GM19035 (cell line): ENCODE measurements around the gene PPM1H.
A peak's percentile ranks its signal among the peaks of the same experiment; 100 is the strongest.
"Not testable (repeated sequence)": the region's sequence is repeated elsewhere in the genome, so short reads cannot be mapped to it uniquely, and the experiment has no call there.

ENCODE experiments used
- ATAC-seq: cut with Tn5 transposase; IDR thresholded peaks from one replicate; pipeline ENCODE4 v1.9.1; 2021; ENCODE audit not compliant: unreplicated experiment

The PPM1H gene

GRCh38 chr12:62840806-62841205 is 94.1 kb downstream of the PPM1H start:
- ATAC-seq = no peak

- ATAC-seq = no peak
Observed at GRCh38 chr12:62839869-62840660, 94.9 kb downstream of the PPM1H start.

GRCh38 chr12:62834971-62835547 is 99.9 kb downstream of the PPM1H start:
- ATAC-seq = peak; percentile 48

DNA sequence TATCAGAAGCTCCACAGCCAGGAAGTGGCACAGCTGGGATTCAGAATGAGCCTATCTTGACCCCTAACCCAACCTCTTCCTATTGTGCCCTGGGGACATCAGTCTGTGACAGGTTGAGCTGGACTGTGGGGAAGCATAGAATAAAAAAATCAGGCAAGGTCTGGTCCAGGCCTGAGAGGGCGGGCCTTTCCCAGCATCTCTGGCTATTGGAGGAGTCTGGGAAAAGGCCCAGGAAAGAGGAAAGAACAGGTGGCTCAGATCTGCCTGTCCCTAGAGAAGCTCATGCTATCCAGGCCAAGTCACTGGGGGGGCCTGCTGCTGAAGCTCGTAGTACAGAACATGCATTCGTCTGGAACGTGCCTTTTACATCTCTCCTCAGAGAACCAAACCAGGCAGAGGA is 100.5 kb downstream of the PPM1H start:
- no peak for ATAC-seq

DNA sequence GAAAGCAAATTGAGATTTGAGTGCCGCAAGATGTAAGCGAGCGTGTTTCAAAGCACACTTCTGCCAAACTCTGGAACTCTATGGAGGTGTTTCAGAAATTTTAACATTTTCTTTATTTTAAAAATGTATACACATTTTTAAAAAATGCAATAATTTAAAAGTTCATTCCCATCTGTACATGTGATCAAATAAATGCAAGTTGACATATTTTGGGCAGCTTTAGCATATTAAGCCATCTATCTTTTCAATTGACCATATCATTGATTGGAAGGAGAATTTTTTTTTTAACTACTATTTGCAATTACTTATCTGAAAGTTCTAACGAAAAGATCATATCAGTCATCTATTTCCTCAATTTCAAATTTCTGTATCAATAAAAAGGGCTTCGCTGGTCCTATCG is 101.3 kb downstream of the PPM1H start:
- no peak for ATAC-seq

DNA sequence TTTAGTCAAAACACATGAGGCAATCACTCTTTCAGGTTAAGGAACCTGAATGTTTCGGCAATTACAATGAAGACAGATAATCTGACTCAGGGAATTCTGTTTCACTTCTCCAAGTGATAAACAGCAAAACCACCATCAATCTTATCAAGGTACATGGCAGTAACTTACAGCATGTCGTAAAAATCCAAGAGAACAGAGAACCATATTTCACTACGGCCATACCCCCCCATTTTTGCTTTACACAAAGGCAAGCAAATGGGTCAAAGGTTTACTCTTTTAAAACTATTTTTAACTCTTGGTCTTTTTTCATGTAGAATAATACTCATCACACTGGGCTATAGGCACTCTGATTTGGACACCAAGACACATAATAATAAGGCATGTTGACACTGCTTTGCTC is 102.4 kb downstream of the PPM1H start:
- ATAC-seq = no peak

DNA sequence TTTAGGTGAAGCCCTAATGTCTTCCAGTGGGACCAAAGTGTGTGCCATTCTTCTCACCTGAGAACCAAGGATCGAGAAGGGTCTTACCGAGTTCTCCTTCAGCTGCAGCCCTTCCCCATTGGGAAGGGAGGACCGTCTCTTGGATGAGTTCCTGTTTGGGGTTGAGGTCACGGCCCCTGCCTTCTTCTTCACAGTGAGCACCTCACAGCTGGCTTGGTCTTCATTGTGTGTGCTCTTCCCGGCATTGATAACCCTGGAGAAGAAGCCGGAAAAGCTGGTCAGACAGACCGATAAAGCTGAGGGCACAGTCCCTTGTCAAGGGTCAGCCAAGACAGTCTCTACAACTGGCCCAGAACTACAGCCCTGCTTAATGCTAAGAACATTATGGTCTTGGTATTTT is 102.9 kb downstream of the PPM1H start:
- no peak for ATAC-seq

DNA sequence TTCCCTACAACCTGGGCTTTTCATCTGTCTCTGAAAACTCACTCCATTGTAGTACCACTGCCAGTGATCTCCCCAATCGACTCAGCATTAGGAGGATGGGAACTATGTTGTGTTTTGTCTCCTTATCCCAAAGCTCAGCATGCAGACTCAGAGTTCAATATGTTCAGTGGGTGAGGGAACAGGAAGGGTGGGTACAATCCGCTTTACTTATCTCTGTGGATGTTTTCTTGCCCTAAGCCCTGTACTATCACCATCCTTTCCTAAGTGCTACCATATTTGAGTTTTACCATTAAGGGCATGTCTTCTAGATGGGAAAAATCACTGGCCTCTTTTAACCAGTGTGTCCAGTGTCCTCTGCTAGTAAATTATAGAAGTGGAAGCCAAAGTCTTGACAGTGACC is 107.1 kb downstream of the PPM1H start:
- no peak for ATAC-seq

- no peak for ATAC-seq
Observed at GRCh38 chr12:62827042-62827441, 107.9 kb downstream of the PPM1H start.

- ATAC-seq = no peak
Observed at GRCh38 chr12:62817556-62818271, 117.2 kb downstream of the PPM1H start.

DNA sequence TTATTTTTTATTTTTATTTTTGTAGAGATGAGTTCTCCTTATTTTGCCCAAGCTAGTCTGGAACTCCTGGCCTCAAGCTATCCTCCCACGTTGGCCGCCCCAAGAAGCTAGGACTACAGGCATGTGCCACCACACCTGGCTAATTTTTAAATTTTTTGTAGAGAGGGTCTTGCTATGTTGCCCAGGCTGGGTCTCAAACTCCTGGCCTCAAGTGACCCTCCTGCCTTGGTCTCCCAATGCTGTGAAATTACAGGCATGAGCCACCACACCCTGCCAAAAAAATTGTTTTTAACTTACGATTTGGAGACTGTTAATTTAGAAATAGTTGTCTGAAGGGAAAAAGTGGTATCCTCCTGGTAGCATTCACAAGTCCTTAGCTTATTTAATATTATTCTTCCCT is 120.7 kb downstream of the PPM1H start:
- ATAC-seq = no peak

- ATAC-seq = peak; percentile 47
Observed at GRCh38 chr12:62813031-62813829, 121.7 kb downstream of the PPM1H start.

- not testable (repeated sequence) for ATAC-seq
Observed at GRCh38 chr12:62811481-62811880, 123.5 kb downstream of the PPM1H start.

GRCh38 chr12:62808166-62808879 is 126.6 kb downstream of the PPM1H start:
- peak; percentile 75 for ATAC-seq

GRCh38 chr12:62806893-62807292 is 128.1 kb downstream of the PPM1H start:
- no peak for ATAC-seq

DNA sequence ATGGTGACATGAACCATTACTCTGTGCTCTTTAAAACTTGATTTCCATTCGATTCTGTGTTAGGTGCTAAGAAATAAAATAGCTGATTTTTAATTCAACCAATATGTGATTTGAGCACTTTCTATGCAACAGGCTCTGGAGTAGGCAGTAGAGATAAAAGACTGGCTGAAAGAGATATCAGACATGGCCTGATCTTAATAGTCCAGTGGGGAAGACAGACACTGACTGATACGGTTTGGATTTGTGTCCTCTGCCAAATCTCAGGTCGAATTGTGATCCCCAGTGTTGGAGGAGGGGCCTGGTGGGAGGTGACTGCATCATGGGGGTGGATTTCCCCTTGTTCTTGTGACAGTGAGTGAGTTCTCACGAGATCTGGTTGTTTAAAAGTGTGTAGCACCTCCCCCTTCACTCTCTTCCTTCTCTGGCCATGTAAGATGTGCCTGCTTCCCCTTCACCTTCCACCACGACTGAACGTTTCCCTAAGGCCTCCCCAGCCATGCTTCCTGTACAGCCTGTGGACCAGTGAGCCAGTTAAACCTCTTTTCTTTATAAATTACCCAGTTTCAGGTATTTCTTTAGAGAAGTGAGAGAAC is 128.6 kb downstream of the PPM1H start:
- ATAC-seq = no peak

DNA sequence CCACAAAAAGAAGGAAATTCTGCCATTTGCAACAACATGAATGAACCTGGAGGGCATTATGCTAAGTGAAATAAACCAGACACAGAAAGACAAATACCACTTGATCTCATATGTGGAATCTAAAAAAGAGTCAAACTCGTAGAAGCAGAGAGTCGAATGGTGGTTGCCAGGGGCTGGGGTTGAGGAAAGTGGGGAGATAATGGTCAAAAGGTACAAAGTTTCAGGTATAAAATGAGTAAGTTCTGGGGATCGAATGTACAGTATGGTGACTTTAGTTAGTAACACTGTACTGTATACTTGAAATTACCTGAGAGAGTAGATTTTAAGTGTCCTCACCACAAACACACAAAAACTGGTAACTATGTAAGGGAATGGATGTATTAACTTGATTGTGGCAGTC is 129.4 kb downstream of the PPM1H start:
- ATAC-seq = no peak

GRCh38 chr12:62803756-62804155 is 131.2 kb downstream of the PPM1H start:
- no peak for ATAC-seq

DNA sequence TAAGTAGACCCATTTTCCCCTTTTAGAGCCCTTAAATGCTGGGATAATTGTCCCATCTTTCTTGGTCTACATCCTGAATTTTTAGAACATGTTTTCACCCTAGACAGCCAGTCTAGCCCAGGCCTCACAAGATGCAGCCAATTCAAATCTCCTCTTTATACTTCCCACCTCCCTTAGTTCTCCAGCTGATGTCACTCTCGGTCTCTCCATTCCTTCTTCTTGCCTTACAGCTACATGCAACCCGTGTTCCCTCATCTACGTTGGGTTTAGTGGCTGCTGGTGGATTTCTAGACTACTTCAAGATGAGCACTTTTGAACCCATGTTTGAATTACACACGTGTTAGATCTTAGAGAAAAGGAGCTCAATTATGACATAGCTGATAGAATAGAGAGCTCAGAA is 132.0 kb downstream of the PPM1H start:
- no peak for ATAC-seq

- ATAC-seq = no peak
Observed at GRCh38 chr12:62802321-62802720, 132.6 kb downstream of the PPM1H start.
